NCI-H2227 (cell line): ENCODE measurements around the gene CYP26A1.

Experiments
- DNase-seq: peaks from one replicate; lab custom pipeline; 2025; ENCODE audit not compliant: unreplicated experiment; lab: John Stamatoyannopoulos, UW

CYP26A1 gene

GRCh38 chr10:93073539-93074146 is at the start of gene CYP26A1:
Gene CYP26A1, plus strand, starts transcription at chr10:93073893. Its CDS starts 42 bp downstream, at chr10:93073935.
- no peak for DNase-seq

GRCh38 chr10:93026072-93026471 is 47.6 kb upstream of the CYP26A1 start:
- no peak for DNase-seq

GRCh38 chr10:93027508-93027907 is 46.2 kb upstream of the CYP26A1 start:
- no peak for DNase-seq

GRCh38 chr10:93028883-93029282 is 44.8 kb upstream of the CYP26A1 start:
- DNase-seq, result no peak

- DNase-seq, result no peak
These were observed 43.3 kb upstream of the CYP26A1 start for GRCh38 chr10:93030409-93030808.

GRCh38 chr10:93032105-93032808 is 41.4 kb upstream of the CYP26A1 start:
- no peak for DNase-seq

GRCh38 chr10:93032809-93033137 is 40.9 kb upstream of the CYP26A1 start:
- no peak for DNase-seq

- DNase-seq, result no peak
These were observed 39.3 kb upstream of the CYP26A1 start for GRCh38 chr10:93034426-93034825.

- no peak for DNase-seq
These were observed 34.6 kb upstream of the CYP26A1 start for GRCh38 chr10:93039110-93039509.

- no peak for DNase-seq
These were observed 34.0 kb upstream of the CYP26A1 start for GRCh38 chr10:93039721-93040120.

GRCh38 chr10:93054486-93054885 is 19.2 kb upstream of the CYP26A1 start:
- DNase-seq, result no peak

- no peak for DNase-seq
These were observed 15.6 kb upstream of the CYP26A1 start for GRCh38 chr10:93058139-93058538.

- no peak for DNase-seq
These were observed 13.5 kb upstream of the CYP26A1 start, which contains the start of gene CYP26C1 for GRCh38 chr10:93059975-93060886. Gene CYP26C1, plus strand, starts transcription at chr10:93060798. Its CDS starts 466 bp downstream, at chr10:93061264.

GRCh38 chr10:93060887-93061593 is 12.7 kb upstream of the CYP26A1 start:
- no peak for DNase-seq

- DNase-seq, result no peak
These were observed 11.8 kb upstream of the CYP26A1 start for GRCh38 chr10:93061594-93062513.

- peak; percentile 25 for DNase-seq
These were observed 11.1 kb upstream of the CYP26A1 start for GRCh38 chr10:93062514-93063143.

GRCh38 chr10:93063144-93063976 is 10.3 kb upstream of the CYP26A1 start:
- DNase-seq, result no peak

GRCh38 chr10:93063977-93064660 is 9.6 kb upstream of the CYP26A1 start:
- DNase-seq, result no peak
